ENCODE results near the gene LETMD1.
"Not testable (repeated sequence)": the region's sequence is repeated elsewhere in the genome, so short reads cannot be mapped to it uniquely, and the experiment has no call there.

LETMD1 gene

DNA sequence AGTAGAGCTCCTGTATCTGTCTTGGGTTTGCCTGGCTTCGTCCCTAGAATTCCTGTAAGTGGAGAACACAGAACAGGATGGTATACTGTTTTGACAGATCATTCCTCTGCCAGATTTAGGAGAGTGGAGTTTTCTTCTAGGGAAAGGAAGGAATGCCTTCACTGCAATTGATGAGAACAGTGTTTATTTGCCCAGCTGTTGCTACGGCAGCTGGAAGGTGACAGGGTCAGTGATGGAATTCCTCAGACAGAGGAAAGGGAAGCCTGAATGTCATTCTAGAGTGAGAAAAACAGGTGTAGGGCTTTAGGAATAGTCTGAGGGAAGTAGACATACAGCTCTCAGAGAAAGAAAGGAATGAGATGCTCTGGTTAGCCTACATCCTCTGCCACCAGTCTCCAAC, 23.5 kb downstream of the LETMD1 start:
- 94% methylated on average over 2 of the region's 2 CpGs for WGBS (ENCODE audit: insufficient coverage)
- no peak overlapping the region for H3K4me3 ChIP-seq (ENCODE audit: control insufficient read depth in 1 of 7, extremely low read depth in 1 of 7, insufficient read depth in 4 of 7, low read depth in 2 of 7, low read length in 6 of 7)
- H3K9me3 ChIP-seq (ENCODE audit: control extremely low read depth in 1 of 5, control insufficient read depth in 4 of 5, insufficient read depth in 2 of 5, low read depth in 1 of 5, low read length in 4 of 5) = no peaks in the 10 kb centered on the region
- H3K4me1 ChIP-seq (ENCODE audit: control extremely low read depth in 1 of 4, control insufficient read depth in 4 of 4, insufficient read depth in 4 of 4, low read length in 3 of 4) = peaks cover 0 to 5% (median 1%) of the 10 kb centered on the region in 4 experiments
- POLR2A ChIA-PET = interaction anchor here (0.5 kb wide), 1 partner anchor 180 kb away, joined by 4 read pairs; no protein-coding TSS in a partner anchor
- H3K27ac ChIP-seq (ENCODE audit: insufficient read depth in 1 of 2, low read depth in 1 of 2, low read length in 2 of 2, poor library complexity in 1 of 2, severe bottlenecking in 2 of 2) = no peak overlapping the region
- H3K27me3 ChIP-seq (replicated peaks in 2 of 5; ENCODE audit: control insufficient read depth in 4 of 5, insufficient read depth in 5 of 5, low read length in 4 of 5) = no peaks in the 10 kb centered on the region
- peaks cover 16 to 56% (median 35%) of the 10 kb centered on the region in 4 experiments for H3K36me3 ChIP-seq (ENCODE audit: control insufficient read depth in 4 of 4, insufficient read depth in 4 of 4, low read length in 3 of 4)
- CTCF ChIA-PET = no interaction called here
- DNase-seq = no peak

DNA sequence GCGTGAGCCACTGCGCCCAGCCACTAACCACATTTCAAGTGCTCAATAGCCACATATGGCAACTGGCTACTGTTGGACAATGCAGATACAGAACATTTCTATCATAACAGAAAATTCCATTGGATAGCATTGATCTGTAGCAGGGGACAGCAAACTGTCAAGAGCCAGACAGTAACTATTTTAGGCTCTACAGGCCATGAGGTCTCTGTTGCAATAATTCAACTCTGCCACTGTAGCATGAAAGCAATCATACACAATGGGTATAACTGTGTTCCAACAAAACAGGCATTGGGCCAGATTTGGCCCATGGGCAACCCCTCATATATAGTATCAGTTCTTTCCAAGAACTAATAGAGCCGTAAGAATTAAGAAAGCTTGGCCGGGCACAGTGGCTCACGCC, 27.3 kb downstream of the LETMD1 start:
- no peak for DNase-seq
- no peaks in the 10 kb centered on the region for H3K27me3 ChIP-seq (replicated peaks in 2 of 5; ENCODE audit: control insufficient read depth in 4 of 5, insufficient read depth in 5 of 5, low read length in 4 of 5)
- ChIA-PET CTCF (interaction anchor here (3.4 kb wide), 1 partner anchor 10 kb away, joined by 9 read pairs; no protein-coding TSS in a partner anchor), POLR2A (no interaction called here)
- peaks cover 12 to 31% (median 17%) of the 10 kb centered on the region in 4 experiments for H3K36me3 ChIP-seq (ENCODE audit: control insufficient read depth in 4 of 4, insufficient read depth in 4 of 4, low read length in 3 of 4)
- 100% methylated on average over 5 of the region's 5 CpGs for WGBS (ENCODE audit: insufficient coverage)
- no peak overlapping the region for H3K27ac ChIP-seq (ENCODE audit: insufficient read depth in 1 of 2, low read depth in 1 of 2, low read length in 2 of 2, poor library complexity in 1 of 2, severe bottlenecking in 2 of 2)
- H3K4me3 ChIP-seq (ENCODE audit: control insufficient read depth in 1 of 7, extremely low read depth in 1 of 7, insufficient read depth in 4 of 7, low read depth in 2 of 7, low read length in 6 of 7) = no peak overlapping the region
- H3K4me1 ChIP-seq (ENCODE audit: control extremely low read depth in 1 of 4, control insufficient read depth in 4 of 4, insufficient read depth in 4 of 4, low read length in 3 of 4) = peaks cover 0 to 5% (median 1%) of the 10 kb centered on the region in 4 experiments
- H3K9me3 ChIP-seq (ENCODE audit: control extremely low read depth in 1 of 5, control insufficient read depth in 4 of 5, insufficient read depth in 2 of 5, low read depth in 1 of 5, low read length in 4 of 5) = no peaks in the 10 kb centered on the region

DNA sequence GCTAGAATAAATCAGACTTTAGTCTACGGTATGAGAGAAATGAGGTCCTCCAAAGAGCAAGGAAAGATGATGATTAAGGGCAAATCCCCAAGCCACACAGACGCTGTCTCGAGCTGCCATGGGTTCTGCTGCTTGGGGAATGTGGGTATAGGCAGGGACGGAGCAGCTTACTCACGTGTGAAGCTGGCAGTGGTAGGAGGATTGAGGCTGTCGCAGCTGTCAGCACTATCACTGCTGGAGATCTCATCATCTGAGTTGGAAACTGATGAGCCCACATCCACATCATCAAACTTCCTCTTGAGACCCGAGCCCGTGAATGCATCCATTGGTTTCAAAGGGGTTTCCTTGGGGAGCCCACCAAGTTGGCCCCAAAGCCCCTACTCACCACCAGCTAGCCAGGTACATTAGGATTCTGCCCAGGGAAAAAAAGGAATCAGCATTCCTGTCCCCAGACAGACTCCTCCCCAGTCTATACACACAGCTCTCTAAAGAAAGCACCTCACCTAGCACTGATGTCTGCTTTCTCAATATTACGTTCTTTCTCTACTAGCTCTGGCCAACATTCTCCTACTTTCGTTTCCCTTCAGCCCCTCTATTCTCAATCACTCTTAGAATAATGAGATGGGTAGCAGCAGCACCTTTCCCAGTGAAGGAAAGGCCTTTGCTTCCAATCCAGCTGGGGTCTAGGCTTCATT, 28.3 kb downstream of the LETMD1 start:
- ChIA-PET POLR2A (interaction anchor here (0.5 kb wide), 1 partner anchor 137 kb away, joined by 3 read pairs; no protein-coding TSS in a partner anchor), CTCF (interaction anchor here (0.9 to 3.4 kb wide), 4 partner anchors 11 to 176 kb away, joined by 3 to 9 read pairs (median 4); no protein-coding TSS in a partner anchor)
- DNase-seq = no peak
- WGBS (ENCODE audit: insufficient coverage) = 91% methylated on average over 7 of the region's 10 CpGs
- peaks cover 11 to 23% (median 13%) of the 10 kb centered on the region in 4 experiments for H3K36me3 ChIP-seq (ENCODE audit: control insufficient read depth in 4 of 4, insufficient read depth in 4 of 4, low read length in 3 of 4)
- H3K27me3 ChIP-seq (replicated peaks in 2 of 5; ENCODE audit: control insufficient read depth in 4 of 5, insufficient read depth in 5 of 5, low read length in 4 of 5) = no peaks in the 10 kb centered on the region
- no peaks in the 10 kb centered on the region for H3K9me3 ChIP-seq (ENCODE audit: control extremely low read depth in 1 of 5, control insufficient read depth in 4 of 5, insufficient read depth in 2 of 5, low read depth in 1 of 5, low read length in 4 of 5)
- no peak overlapping the region for H3K27ac ChIP-seq (ENCODE audit: insufficient read depth in 1 of 2, low read depth in 1 of 2, low read length in 2 of 2, poor library complexity in 1 of 2, severe bottlenecking in 2 of 2)
- H3K4me3 ChIP-seq (ENCODE audit: control insufficient read depth in 1 of 7, extremely low read depth in 1 of 7, insufficient read depth in 4 of 7, low read depth in 2 of 7, low read length in 6 of 7) = no peak overlapping the region
- H3K4me1 ChIP-seq (ENCODE audit: control extremely low read depth in 1 of 4, control insufficient read depth in 4 of 4, insufficient read depth in 4 of 4, low read length in 3 of 4) = peaks cover 0 to 5% (median 1%) of the 10 kb centered on the region in 4 experiments

DNA sequence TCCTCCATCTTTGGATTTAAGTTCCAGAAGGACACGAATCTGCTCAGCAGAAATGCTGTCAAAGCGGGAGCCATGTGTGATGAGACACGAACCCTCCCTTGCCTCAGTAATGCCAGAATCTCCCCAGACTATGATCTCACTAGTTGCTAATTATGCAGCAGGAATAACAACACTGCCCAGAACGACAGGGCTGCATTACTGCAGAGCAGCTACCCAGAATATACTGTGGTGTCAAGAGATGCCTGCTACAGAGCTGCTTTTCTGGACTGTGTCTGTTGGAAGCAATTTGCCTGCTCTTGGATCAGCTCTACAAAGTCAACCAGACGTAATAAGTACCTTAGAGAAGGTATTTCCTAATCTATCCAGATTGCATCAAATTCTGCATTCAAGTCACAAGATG, 29.8 kb downstream of the LETMD1 start:
- CTCF ChIA-PET = interaction anchor here (1.5 kb wide), 1 partner anchor 13 kb away, joined by 4 read pairs; no protein-coding TSS in a partner anchor
- no peaks in the 10 kb centered on the region for H3K9me3 ChIP-seq (ENCODE audit: control extremely low read depth in 1 of 5, control insufficient read depth in 4 of 5, insufficient read depth in 2 of 5, low read depth in 1 of 5, low read length in 4 of 5)

DNA sequence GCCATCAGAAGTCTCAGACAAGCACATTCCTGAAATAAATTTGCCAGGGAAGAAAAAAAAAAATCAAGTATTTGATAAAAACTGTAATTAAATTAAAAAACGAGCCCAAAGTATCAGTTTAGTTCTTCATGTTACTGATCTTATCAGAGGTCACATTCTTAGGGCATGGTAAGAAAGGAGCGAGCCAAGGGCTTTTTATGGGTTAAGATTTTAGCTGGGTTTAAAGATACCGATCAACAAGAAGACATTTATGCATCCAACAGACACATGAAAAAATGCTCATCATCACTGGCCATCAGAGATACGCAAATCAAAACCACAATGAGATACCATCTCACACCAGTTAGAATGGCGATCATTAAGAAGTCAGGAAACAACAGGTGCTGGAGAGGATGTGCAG, 30.2 kb downstream of the LETMD1 start:
- CTCF ChIA-PET; H3K27me3 ChIP-seq (replicated peaks in 2 of 5; ENCODE audit: control insufficient read depth in 4 of 5, insufficient read depth in 5 of 5, low read length in 4 of 5); H3K36me3 ChIP-seq (ENCODE audit: control insufficient read depth in 4 of 4, insufficient read depth in 4 of 4, low read length in 3 of 4); H3K9me3 ChIP-seq (ENCODE audit: control extremely low read depth in 1 of 5, control insufficient read depth in 4 of 5, insufficient read depth in 2 of 5, low read depth in 1 of 5, low read length in 4 of 5); POLR2A ChIA-PET; DNase-seq; H3K4me3 ChIP-seq (ENCODE audit: control insufficient read depth in 1 of 7, extremely low read depth in 1 of 7, insufficient read depth in 4 of 7, low read depth in 2 of 7, low read length in 6 of 7); H3K27ac ChIP-seq (ENCODE audit: insufficient read depth in 1 of 2, low read depth in 1 of 2, low read length in 2 of 2, poor library complexity in 1 of 2, severe bottlenecking in 2 of 2): not testable (repeated sequence)
- 60% methylated on average over 1 of the region's 5 CpGs for WGBS (ENCODE audit: insufficient coverage)
- H3K4me1 ChIP-seq (ENCODE audit: control extremely low read depth in 1 of 4, control insufficient read depth in 4 of 4, insufficient read depth in 4 of 4, low read length in 3 of 4) = peaks cover 0 to 20% (median 13%) of the 10 kb centered on the region in 4 experiments

More for the DNA sequence above, 29.8 kb downstream of the LETMD1 start:
- Histone ChIP-seq H3K4me3 (ENCODE audit: control insufficient read depth in 1 of 7, extremely low read depth in 1 of 7, insufficient read depth in 4 of 7, low read depth in 2 of 7, low read length in 6 of 7) (no peak overlapping the region), H3K27ac (ENCODE audit: insufficient read depth in 1 of 2, low read depth in 1 of 2, low read length in 2 of 2, poor library complexity in 1 of 2, severe bottlenecking in 2 of 2) (no peak overlapping the region), H3K36me3 (ENCODE audit: control insufficient read depth in 4 of 4, insufficient read depth in 4 of 4, low read length in 3 of 4) (peaks cover 4 to 10% (median 6%) of the 10 kb centered on the region in 4 experiments), H3K27me3 (replicated peaks in 2 of 5; ENCODE audit: control insufficient read depth in 4 of 5, insufficient read depth in 5 of 5, low read length in 4 of 5) (no peaks in the 10 kb centered on the region), H3K4me1 (ENCODE audit: control extremely low read depth in 1 of 4, control insufficient read depth in 4 of 4, insufficient read depth in 4 of 4, low read length in 3 of 4) (peaks cover 0 to 18% (median 12%) of the 10 kb centered on the region in 4 experiments)
- POLR2A ChIA-PET = no interaction called here
- no peak for DNase-seq
- 93% methylated on average over 3 of the region's 5 CpGs for WGBS (ENCODE audit: insufficient coverage)

DNA sequence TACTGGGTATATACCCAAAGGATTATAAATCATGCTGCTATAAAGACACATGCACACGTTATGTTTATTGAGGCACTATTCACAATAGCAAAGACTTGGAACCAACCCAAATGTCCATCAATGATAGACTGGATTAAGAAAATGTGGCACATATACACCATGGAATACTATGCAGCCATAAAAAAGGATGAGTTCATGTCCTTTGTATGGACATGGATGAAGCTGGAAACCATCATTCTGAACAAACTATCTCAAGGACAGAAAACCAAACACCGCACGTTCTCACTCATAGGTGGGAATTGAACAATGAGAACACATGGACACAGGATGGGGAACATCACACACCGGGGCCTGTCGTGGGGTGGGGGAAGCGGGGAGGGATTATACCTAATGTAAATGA, 30.7 kb downstream of the LETMD1 start:
- CTCF ChIA-PET = interaction anchor here (1.6 kb wide), 1 partner anchor 32 kb away, joined by 4 read pairs; no protein-coding TSS in a partner anchor
- H3K27me3 ChIP-seq (replicated peaks in 2 of 5; ENCODE audit: control insufficient read depth in 4 of 5, insufficient read depth in 5 of 5, low read length in 4 of 5); POLR2A ChIA-PET: not testable (repeated sequence)

DNA sequence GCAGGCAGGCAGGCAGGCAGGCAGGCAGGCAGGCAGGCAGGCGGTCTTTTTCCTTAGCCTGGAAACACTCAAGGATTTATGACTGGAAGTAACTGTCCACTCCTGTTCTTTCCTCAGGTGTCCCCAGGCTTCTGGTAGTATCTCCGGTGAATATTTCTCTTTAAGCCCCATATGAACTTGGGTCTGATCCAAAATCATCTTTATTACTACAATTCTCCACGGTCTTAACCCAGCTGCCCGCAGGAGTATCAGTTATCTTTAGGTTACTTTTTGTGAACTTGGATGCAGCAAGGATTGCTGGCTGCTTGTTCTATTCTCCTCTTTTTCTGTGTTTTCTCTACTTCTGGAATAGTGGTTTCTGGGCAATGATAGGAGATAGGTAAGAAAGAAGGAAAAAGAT, 32.0 kb downstream of the LETMD1 start:
- Histone ChIP-seq H3K9me3 (ENCODE audit: control extremely low read depth in 1 of 5, control insufficient read depth in 4 of 5, insufficient read depth in 2 of 5, low read depth in 1 of 5, low read length in 4 of 5) (no peaks in the 10 kb centered on the region), H3K27ac (ENCODE audit: insufficient read depth in 1 of 2, low read depth in 1 of 2, low read length in 2 of 2, poor library complexity in 1 of 2, severe bottlenecking in 2 of 2) (no peak overlapping the region), H3K27me3 (replicated peaks in 2 of 5; ENCODE audit: control insufficient read depth in 4 of 5, insufficient read depth in 5 of 5, low read length in 4 of 5) (no peaks in the 10 kb centered on the region), H3K4me3 (ENCODE audit: control insufficient read depth in 1 of 7, extremely low read depth in 1 of 7, insufficient read depth in 4 of 7, low read depth in 2 of 7, low read length in 6 of 7) (no peak overlapping the region), H3K4me1 (ENCODE audit: control extremely low read depth in 1 of 4, control insufficient read depth in 4 of 4, insufficient read depth in 4 of 4, low read length in 3 of 4) (peaks cover 0 to 24% (median 16%) of the 10 kb centered on the region in 4 experiments), H3K36me3 (ENCODE audit: control insufficient read depth in 4 of 4, insufficient read depth in 4 of 4, low read length in 3 of 4) (peaks cover 0 to 2% (median 0%) of the 10 kb centered on the region in 4 experiments)
- ChIA-PET CTCF (interaction anchor here (0.9 to 1.6 kb wide), 3 partner anchors 33 to 345 kb away, joined by 3 to 4 read pairs (median 3); no protein-coding TSS in a partner anchor), POLR2A (interaction anchor here (0.6 kb wide), 1 partner anchor 12 kb away, joined by 6 read pairs; no protein-coding TSS in a partner anchor)
- no CpG with 5 or more reads among the region's 4 CpGs for WGBS (ENCODE audit: insufficient coverage)
- DNase-seq = no peak

More for the DNA sequence above, 30.7 kb downstream of the LETMD1 start:
- H3K27ac ChIP-seq (ENCODE audit: insufficient read depth in 1 of 2, low read depth in 1 of 2, low read length in 2 of 2, poor library complexity in 1 of 2, severe bottlenecking in 2 of 2); H3K4me3 ChIP-seq (ENCODE audit: control insufficient read depth in 1 of 7, extremely low read depth in 1 of 7, insufficient read depth in 4 of 7, low read depth in 2 of 7, low read length in 6 of 7); H3K36me3 ChIP-seq (ENCODE audit: control insufficient read depth in 4 of 4, insufficient read depth in 4 of 4, low read length in 3 of 4); DNase-seq; H3K9me3 ChIP-seq (ENCODE audit: control extremely low read depth in 1 of 5, control insufficient read depth in 4 of 5, insufficient read depth in 2 of 5, low read depth in 1 of 5, low read length in 4 of 5): not testable (repeated sequence)
- whole genome bisulfite sequencing (ENCODE audit: insufficient coverage) = no CpG with 5 or more reads among the region's 6 CpGs
- H3K4me1 ChIP-seq (ENCODE audit: control extremely low read depth in 1 of 4, control insufficient read depth in 4 of 4, insufficient read depth in 4 of 4, low read length in 3 of 4) = peaks cover 0 to 23% (median 16%) of the 10 kb centered on the region in 4 experiments
